Left forelimb (tissue), 1 donor: ENCODE results near the gene TMEM11.

Experiments
- DNase-seq: peaks from one replicate; pipeline ENCODE4 v3.0.0-alpha.2; 2018; ENCODE audit warnings: low spot score

TMEM11 gene

GRCh38 chr17:21161498-21162393, 52.2 kb downstream of the TMEM11 start:
- no peak for DNase-seq

- DNase-seq, result no peak
Observed at GRCh38 chr17:21160401-21160800, 53.6 kb downstream of the TMEM11 start.

GRCh38 chr17:21157586-21158370, 56.2 kb downstream of the TMEM11 start:
- DNase-seq, result no peak

GRCh38 chr17:21152731-21153130, 61.2 kb downstream of the TMEM11 start:
- DNase-seq, result no peak

- no peak for DNase-seq
Observed at GRCh38 chr17:21149621-21150020, 64.3 kb downstream of the TMEM11 start.
